GM18526 (cell line): ENCODE data around the gene ASCC1.

Source experiments
- POLR2A ChIP-seq: IDR thresholded peaks from 3 replicates; pipeline ENCODE4 v1.6.1; 2011; ENCODE audit not compliant: insufficient read length; ENCODE audit errors: extremely low read depth

Gene ASCC1

GRCh38 chr10:72215611-72216549 is at the start of gene ASCC1, which contains the start of gene ANAPC16:
Gene ASCC1, minus strand, starts transcription at chr10:72216276. Its CDS starts 2,978 bp downstream, at chr10:72213298.
Gene ANAPC16, plus strand, starts transcription at chr10:72216012. Its CDS starts 7,903 bp downstream, at chr10:72223915.
- peak; percentile 95 for TF ChIP-seq POLR2A

GRCh38 chr10:72265508-72265907 is 49.4 kb upstream of the ASCC1 start:
- no peak for TF ChIP-seq POLR2A

DNA sequence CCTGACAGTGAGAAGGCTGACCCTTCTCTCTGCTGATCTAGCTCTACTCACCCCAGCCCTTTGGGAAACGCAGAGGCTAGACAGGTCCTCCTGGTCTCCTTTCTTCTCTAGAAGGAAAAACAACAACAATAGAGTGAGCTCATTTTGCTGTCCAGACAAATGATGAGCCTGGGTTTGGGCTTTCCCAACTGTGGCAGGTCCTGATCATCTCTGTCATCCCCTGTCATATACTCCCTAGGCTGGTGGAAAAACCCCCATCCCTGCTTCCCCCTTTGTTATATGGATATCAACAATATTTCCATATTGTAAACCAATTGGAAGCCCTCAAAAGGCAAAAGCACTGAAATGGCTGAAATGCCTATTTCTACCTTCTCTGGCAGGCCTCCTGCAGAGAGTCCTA is 48.5 kb upstream of the ASCC1 start:
- no peak for TF ChIP-seq POLR2A

GRCh38 chr10:72263613-72264241 is 47.7 kb upstream of the ASCC1 start:
- TF ChIP-seq POLR2A = no peak

DNA sequence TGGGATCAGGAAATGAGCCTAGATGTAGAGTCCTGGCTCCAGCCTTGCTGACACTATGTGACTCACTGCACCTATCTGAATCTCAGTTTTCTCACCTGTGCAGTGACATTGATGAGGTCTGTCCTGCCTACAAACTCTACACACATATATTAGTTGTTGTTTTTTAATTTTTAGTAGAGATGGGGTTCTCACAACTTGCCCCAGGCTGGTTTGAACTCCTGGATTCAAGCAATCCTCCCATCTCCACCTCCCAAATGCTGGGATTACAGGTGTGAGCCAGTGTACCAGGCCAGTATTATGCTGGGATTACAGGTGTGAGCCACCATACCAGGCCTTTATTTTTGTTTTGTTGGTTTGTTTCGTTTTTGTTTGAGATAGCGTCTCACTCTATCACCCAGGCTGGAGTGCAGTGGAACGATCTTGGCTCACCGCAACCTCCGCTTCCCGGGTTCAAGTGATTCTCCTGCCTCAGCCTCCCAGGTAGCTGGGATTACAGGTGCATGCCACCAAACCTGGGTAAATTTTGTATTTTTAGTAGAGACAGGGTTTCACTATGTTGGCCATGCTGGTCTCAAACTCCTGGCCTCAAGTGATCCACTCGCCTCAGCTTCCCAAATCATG is 45.8 kb upstream of the ASCC1 start:
- TF ChIP-seq POLR2A = no peak

DNA sequence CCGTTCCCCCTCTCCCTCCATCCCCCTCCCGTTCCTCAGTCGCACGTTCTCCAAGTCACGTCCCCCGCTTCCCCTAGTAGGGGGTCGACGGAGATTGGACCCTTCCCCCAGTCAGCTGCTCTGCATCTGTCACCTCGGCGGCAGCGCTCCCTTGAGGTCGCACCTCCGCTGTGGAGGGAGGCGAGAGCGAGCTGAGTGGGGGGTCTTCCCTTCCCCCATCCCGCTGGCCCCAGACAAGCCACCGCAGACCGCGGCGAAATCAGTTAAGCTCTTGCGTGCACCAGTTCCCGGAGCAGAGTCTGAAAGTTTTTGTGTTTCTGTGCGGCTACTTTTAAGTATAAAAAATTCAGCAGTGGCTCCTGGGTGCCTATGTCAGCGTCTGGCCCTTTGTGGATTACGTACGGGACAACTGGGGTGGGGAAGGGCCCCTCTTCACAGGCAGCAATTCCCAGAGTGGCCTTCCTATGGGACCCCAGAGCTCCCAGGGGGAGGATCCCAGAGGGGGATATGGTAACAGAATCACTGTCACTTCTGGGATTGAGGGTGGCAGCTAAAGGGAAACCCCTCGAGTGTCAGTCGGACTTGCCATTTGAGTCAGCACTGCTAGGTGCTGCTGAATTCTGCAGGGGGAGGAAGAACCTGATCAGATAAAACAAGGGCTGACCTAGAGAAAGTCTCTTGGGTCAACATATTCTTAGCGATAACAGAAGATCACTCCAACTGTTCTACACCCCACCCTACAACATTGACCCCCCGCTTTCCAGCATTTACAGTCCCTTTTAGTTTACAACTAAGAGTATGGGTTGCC is 45.1 kb upstream of the ASCC1 start:
- peak; percentile 20 for TF ChIP-seq POLR2A

DNA sequence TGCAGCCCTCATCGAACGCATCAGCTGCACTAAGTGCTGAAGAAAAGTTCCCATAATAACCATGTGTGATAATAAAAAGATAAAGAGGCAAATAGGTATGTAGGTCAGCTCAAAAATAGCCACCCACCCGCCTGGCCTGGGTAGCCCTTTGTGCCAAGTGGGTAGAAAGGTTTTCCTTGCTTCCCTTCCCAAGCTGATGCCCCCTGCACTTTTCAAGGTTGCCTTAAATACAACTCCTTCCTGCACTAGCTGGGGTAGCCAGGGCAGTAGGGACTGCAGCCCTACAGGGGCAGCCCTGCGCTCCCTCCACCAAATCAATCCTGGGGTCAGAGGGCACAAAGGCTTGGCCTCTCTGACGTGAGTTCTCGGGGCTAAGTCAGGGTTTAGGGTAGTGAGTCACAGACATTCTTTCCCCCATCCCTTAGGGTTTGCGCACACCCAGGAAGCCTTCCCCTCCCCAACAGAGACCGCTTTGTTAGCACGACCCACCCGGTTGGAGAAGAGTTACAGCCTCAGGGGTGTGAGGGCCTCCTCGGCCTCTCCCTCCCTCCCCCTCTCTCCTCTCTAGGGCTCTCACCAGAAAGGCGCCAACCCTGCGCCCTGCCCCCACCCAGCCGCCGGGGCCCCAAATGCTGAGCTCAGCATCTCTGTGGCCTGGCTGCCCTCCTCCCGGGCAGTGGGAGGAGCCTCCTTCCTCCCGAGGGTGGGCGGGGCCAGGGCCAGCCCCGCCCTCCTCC is 44.3 kb upstream of the ASCC1 start:
- peak; percentile 21 for TF ChIP-seq POLR2A

DNA sequence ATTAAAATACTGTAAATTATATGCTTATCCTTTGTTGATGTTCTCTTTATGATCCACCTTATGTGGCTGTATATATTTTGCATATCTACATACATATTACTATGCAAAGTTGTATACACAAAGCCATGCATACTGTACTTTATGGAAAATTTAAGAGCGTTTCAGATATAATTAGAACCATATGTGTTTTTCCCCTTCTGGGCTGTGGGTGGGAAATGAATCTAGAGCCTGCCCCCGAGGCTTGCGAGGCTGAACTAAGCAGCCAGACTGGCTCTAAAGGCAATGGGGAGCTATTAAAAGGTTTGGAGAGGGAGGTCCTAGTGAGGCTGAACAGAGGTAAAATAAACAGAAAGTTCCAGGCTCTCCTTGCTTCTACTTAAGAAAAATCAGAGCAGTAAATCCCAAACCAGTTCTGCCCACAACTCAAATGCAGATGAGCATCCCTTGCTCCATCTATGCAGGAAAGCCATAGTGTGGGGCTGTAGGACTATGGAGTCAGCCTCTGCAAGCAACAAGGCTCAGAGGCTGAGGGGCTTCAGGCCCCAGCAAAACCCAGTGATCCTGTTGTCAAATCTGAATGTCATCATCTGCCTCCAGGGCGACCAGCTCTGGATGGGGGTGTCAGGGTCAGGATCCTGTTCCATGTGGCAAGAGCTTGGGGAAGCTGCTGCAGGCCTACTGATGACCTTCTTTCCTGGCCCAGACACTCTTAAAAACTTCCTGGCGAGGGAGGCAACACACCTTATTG is 43.6 kb upstream of the ASCC1 start:
- TF ChIP-seq POLR2A = no peak

- TF ChIP-seq POLR2A = no peak
Measured at GRCh38 chr10:72258617-72259016, 42.5 kb upstream of the ASCC1 start.

- TF ChIP-seq POLR2A = no peak
Measured at GRCh38 chr10:72257051-72257892, 41.2 kb upstream of the ASCC1 start.

DNA sequence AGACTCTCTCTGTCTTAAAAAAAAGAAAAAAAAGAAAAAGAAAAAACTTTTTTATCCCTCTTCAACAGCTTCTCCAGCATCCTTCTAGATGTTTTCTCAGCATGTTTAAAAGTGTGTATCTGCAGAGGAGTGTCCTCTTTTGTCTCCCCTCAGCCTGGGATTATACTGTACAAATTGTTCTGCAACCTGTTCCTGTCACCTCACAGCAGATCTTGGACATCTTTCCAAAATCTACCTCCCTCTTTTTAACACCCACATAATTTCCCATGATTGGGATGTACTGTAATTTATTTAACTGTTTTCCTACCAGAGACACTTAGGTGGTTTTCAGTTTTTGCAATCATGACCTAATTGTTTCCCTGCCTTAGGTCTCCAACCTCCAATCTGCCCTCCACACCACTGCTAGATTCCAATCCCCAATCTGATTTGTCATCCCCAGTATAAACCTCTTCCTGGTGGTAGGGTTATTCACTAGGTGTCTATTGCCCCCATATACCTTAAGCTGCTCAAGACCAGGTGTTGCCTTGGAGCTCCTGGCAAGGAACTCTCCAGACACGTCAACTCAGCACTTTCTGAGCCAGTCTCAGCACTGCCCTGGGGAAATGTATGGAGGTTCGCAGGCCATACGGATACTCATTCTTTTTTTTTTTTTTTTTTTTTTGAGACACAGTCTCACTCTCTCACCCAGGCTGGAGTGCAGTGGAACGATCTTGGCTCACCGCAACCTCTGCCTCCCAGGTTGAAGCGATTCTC is 40.1 kb upstream of the ASCC1 start:
- TF ChIP-seq POLR2A = no peak
